Natural killer cell (primary cell): ENCODE data around the gene BICC1. TPM values are rescaled to one million over a fixed set of nuclear protein-coding genes. Genes with fewer than 3 reads are reported as not detected.

Source experiments
- ATAC-seq, 3 donors: fragments of 150-1000 bp in 2 of 3; fragments of 200-7000 bp in 1 of 3; cut with Tn5 transposase; 1 replicate in 1 of 3; 2 replicates in 2 of 3; pipeline ENCODE4 v1.10.0; 2021; ENCODE audit warnings: mild to moderate bottlenecking in 2 of 3, moderate library complexity in 2 of 3
- DNase-seq, 2 donors: peaks; one replicate each; pipeline versions ENCODE4 v3.0.0 to v3.0.0-alpha.2; 2013 to 2021; ENCODE audit warnings: mixed read lengths in 1 of 2
- H3K27ac ChIP-seq: one replicate; pipeline ENCODE4 v1.5.1; 2013; ENCODE audit warnings: mild to moderate bottlenecking, low read length
- H3K27me3 ChIP-seq: one replicate; pipeline ENCODE4 v1.6.1; 2013; ENCODE audit warnings: low read length; ENCODE audit not compliant: control insufficient read depth, insufficient read depth
- H3K36me3 ChIP-seq: one replicate; pipeline ENCODE4 v1.6.1; 2013; ENCODE audit warnings: low read length; ENCODE audit not compliant: control insufficient read depth, insufficient read depth
- H3K4me1 ChIP-seq: one replicate; pipeline ENCODE4 v1.6.1; 2013; ENCODE audit warnings: low read length; ENCODE audit not compliant: control insufficient read depth, insufficient read depth
- H3K4me3 ChIP-seq: one replicate; pipeline ENCODE4 v1.5.1; 2013; ENCODE audit warnings: low read length
- H3K9me3 ChIP-seq: one replicate; pipeline ENCODE4 v1.6.1; 2013; ENCODE audit warnings: low read length; ENCODE audit not compliant: control insufficient read depth, insufficient read depth
- H3K27ac Mint-ChIP-seq, 2 donors: one replicate each; pipeline ENCODE4 v1.8.0; 2022; ENCODE audit warnings: mild to moderate bottlenecking in 2 of 2, mixed read lengths in 2 of 2, moderate library complexity in 1 of 2
- H3K27me3 Mint-ChIP-seq, 2 donors: one replicate each; pipeline ENCODE4 v1.8.0; 2022; ENCODE audit warnings: low read depth in 2 of 2, mixed read lengths in 2 of 2
- H3K36me3 Mint-ChIP-seq: one replicate; pipeline ENCODE4 v1.8.0; 2022; ENCODE audit warnings: mixed read lengths
- H3K4me1 Mint-ChIP-seq, 2 donors: one replicate each; pipeline ENCODE4 v1.8.0; 2022; ENCODE audit warnings: mixed read lengths in 2 of 2
- H3K4me3 Mint-ChIP-seq: one replicate; pipeline ENCODE4 v1.8.0; 2022; ENCODE audit warnings: mild to moderate bottlenecking, moderate library complexity, mixed read lengths
- H3K9me3 Mint-ChIP-seq, 2 donors: one replicate each; pipeline ENCODE4 v1.8.0; 2022; ENCODE audit warnings: mixed read lengths in 2 of 2
- CTCF ChIP-seq: fragments of 200-600 bp; IDR thresholded peaks from one replicate; pipeline ENCODE4 v1.8.0; 2022; ENCODE audit warnings: antibody characterized with exemption
- WGBS: methylation state at CpG from one replicate; pipeline ENCODE4 v1.1.7; 2013; ENCODE audit warnings: missing lambda C conversion rate; ENCODE audit not compliant: insufficient coverage; 5-methylcytosine and 5-hydroxymethylcytosine counted together
- intact Hi-C: fragments of 100-400 bp; cut with micrococcal nuclease; formaldehyde crosslinking; loops from one replicate; pipeline ENCODE4 v1.14.2; 2022
- total RNA-seq, 4 donors: library from RNA; stranded (reverse); fragments of 120-200 nt in 1 of 4; gene quantifications; one replicate each; pipeline versions ENCODE4 v1.2.3 to v1.2.4, GENCODE V29; 2013 to 2022

Gene BICC1
- total RNA-seq, 3 donors from 2014 or later (not counting 1 experiment from before 2014, with no cell fraction given), result 0.14 TPM; not detected in 2

GRCh38 chr10:58578366-58578765 lies 65.7 kb downstream of the BICC1 start:
- H3K4me3 Mint-ChIP-seq, result no peak overlapping the region
- peaks cover under 1 to 4% of the 10 kb centered on the region in 2 donors for H3K9me3 Mint-ChIP-seq
- no peaks in the 10 kb centered on the region for H3K27me3 Mint-ChIP-seq
- Histone ChIP-seq H3K27me3 (no peaks in the 10 kb centered on the region), H3K4me3 (no peak overlapping the region), H3K27ac (no peak overlapping the region), H3K9me3 (no peaks in the 10 kb centered on the region), H3K36me3 (no peaks in the 10 kb centered on the region), H3K4me1 (no peaks in the 10 kb centered on the region)
- TF ChIP-seq CTCF, result no peak
- no peak for DNase-seq
- 97% methylated on average over 6 of the region's 8 CpGs for WGBS
- no peak overlapping the region for H3K27ac Mint-ChIP-seq
- no peak for ATAC-seq
- no peaks in the 10 kb centered on the region for H3K4me1 Mint-ChIP-seq
- intact Hi-C loops, result no loop called here
- H3K36me3 Mint-ChIP-seq, result no peaks in the 10 kb centered on the region

- Histone ChIP-seq H3K27ac (no peak overlapping the region), H3K36me3 (no peaks in the 10 kb centered on the region), H3K4me1 (no peaks in the 10 kb centered on the region), H3K4me3 (no peak overlapping the region), H3K9me3 (no peaks in the 10 kb centered on the region), H3K27me3 (no peaks in the 10 kb centered on the region)
- DNase-seq (no peak), ATAC-seq (no peak)
- Mint-ChIP-seq H3K27ac (no peak overlapping the region), H3K36me3 (no peaks in the 10 kb centered on the region), H3K4me3 (no peak overlapping the region), H3K4me1 (no peaks in the 10 kb centered on the region), H3K27me3 (no peaks in the 10 kb centered on the region), H3K9me3 (peaks cover 2 to 6% of the 10 kb centered on the region in 2 donors)
- 93% methylated on average over 10 of the region's 11 CpGs for WGBS
- no peak for TF ChIP-seq CTCF
- intact Hi-C loops, result no loop called here
Observed at GRCh38 chr10:58579011-58579655, 66.5 kb downstream of the BICC1 start.

GRCh38 chr10:58582045-58582444 lies 69.4 kb downstream of the BICC1 start:
- Histone ChIP-seq H3K27ac (no peak overlapping the region), H3K4me1 (no peaks in the 10 kb centered on the region), H3K9me3 (no peaks in the 10 kb centered on the region), H3K36me3 (no peaks in the 10 kb centered on the region), H3K4me3 (no peak overlapping the region), H3K27me3 (no peaks in the 10 kb centered on the region)
- no peaks in the 10 kb centered on the region for H3K4me1 Mint-ChIP-seq
- intact Hi-C loops, result no loop called here
- H3K27me3 Mint-ChIP-seq, result no peaks in the 10 kb centered on the region
- ATAC-seq, result no peak
- no peak overlapping the region for H3K4me3 Mint-ChIP-seq
- H3K27ac Mint-ChIP-seq, result no peak overlapping the region
- H3K9me3 Mint-ChIP-seq, result peaks cover 2 to 8% of the 10 kb centered on the region in 2 donors
- H3K36me3 Mint-ChIP-seq, result no peaks in the 10 kb centered on the region
- DNase-seq, result no peak
- no peak for TF ChIP-seq CTCF

- H3K9me3 ChIP-seq, result no peaks in the 10 kb centered on the region
- no peaks in the 10 kb centered on the region for H3K27me3 ChIP-seq
- no peaks in the 10 kb centered on the region for H3K36me3 Mint-ChIP-seq
- TF ChIP-seq CTCF, result no peak
- H3K4me1 ChIP-seq, result no peaks in the 10 kb centered on the region
- H3K4me1 Mint-ChIP-seq, result no peaks in the 10 kb centered on the region
- peaks cover 2 to 9% of the 10 kb centered on the region in 2 donors for H3K9me3 Mint-ChIP-seq
- H3K4me3 Mint-ChIP-seq, result no peak overlapping the region
- no peak for ATAC-seq
- no peak for DNase-seq
- H3K27me3 Mint-ChIP-seq, result peaks cover 0 to 3% of the 10 kb centered on the region in 2 donors
- H3K36me3 ChIP-seq, result no peaks in the 10 kb centered on the region
- WGBS, result no CpG with 5 or more reads among the region's 2 CpGs
- H3K27ac ChIP-seq, result no peak overlapping the region
- H3K4me3 ChIP-seq, result no peak overlapping the region
- H3K27ac Mint-ChIP-seq, result no peak overlapping the region
- intact Hi-C loops, result no loop called here
Observed at GRCh38 chr10:58585435-58585834, 72.8 kb downstream of the BICC1 start.
